Neural cell (in vitro differentiated cells): ENCODE measurements around the gene RLN2.
"Not testable (repeated sequence)": the region's sequence is repeated elsewhere in the genome, so short reads cannot be mapped to it uniquely, and the experiment has no call there.

ENCODE experiments used
- POLR2AphosphoS5 ChIP-seq: IDR thresholded peaks from 2 replicates; pipeline ENCODE4 v1.6.1; 2012
- SMC3 ChIP-seq: fragments of 450-650 bp; conservative IDR thresholded peaks from 2 replicates; pipeline ENCODE4 v1.6.1; 2014; ENCODE audit warnings: antibody characterized with exemption, mild to moderate bottlenecking, moderate library complexity; ENCODE audit not compliant: poor library complexity
- TF ChIP-seq, protein P1 (sequence below): fragments of 450-650 bp; IDR thresholded peaks from 2 replicates; pipeline ENCODE4 v1.5.1; 2014; ENCODE audit warnings: antibody characterized with exemption, mild to moderate bottlenecking, moderate library complexity; ENCODE audit not compliant: poor library complexity, severe bottlenecking

DNA sequence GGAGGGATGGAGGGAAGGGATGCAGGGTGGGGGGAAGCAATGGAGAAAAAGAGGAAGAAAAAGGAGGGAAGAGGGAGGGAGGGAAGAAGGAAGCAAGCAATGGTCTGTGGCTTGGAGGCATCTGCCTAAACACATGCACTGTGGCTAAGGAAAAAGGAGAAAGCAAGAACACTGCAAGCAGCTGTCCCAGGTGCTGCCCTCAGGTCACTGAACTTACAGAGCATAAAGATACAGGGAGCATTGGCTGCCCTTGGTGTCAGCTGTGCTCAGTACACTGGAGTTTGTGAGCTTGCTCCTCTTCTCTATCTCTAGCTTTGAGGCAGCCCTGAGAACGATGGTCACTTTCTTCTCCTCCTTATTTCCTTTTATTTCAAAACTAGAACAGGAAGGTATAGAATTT, 17.1 kb upstream of the RLN2 start:
- TF ChIP-seq, protein P1, sequence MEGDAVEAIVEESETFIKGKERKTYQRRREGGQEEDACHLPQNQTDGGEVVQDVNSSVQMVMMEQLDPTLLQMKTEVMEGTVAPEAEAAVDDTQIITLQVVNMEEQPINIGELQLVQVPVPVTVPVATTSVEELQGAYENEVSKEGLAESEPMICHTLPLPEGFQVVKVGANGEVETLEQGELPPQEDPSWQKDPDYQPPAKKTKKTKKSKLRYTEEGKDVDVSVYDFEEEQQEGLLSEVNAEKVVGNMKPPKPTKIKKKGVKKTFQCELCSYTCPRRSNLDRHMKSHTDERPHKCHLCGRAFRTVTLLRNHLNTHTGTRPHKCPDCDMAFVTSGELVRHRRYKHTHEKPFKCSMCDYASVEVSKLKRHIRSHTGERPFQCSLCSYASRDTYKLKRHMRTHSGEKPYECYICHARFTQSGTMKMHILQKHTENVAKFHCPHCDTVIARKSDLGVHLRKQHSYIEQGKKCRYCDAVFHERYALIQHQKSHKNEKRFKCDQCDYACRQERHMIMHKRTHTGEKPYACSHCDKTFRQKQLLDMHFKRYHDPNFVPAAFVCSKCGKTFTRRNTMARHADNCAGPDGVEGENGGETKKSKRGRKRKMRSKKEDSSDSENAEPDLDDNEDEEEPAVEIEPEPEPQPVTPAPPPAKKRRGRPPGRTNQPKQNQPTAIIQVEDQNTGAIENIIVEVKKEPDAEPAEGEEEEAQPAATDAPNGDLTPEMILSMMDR, result not testable (repeated sequence)
- TF ChIP-seq POLR2AphosphoS5, SMC3: not testable (repeated sequence)
